BLaER1 treated with 17β-estradiol and CSF1 and Interleukin-3, amounts not matched to agents 10 nM and 100 nM (cell line): ENCODE measurements around the gene PSEN1.

ENCODE experiments used
- H3K27ac ChIP-seq, 11 experiments: shearing (Covaris generic); formaldehyde crosslinking; 2 replicates each; pipeline ENCODE4 v1.8.1; 2022
- H3K27me3 ChIP-seq, 11 experiments: shearing (Covaris generic); formaldehyde crosslinking; 2 replicates each; pipeline ENCODE4 v1.8.1; 2022
- H3K36me3 ChIP-seq, 11 experiments: shearing (Covaris generic); formaldehyde crosslinking; 2 replicates each; pipeline ENCODE4 v1.8.1; 2022
- H3K4me1 ChIP-seq, 10 experiments: shearing (Covaris generic); formaldehyde crosslinking; 2 replicates each; pipeline ENCODE4 v1.8.1; 2022
- H3K4me2 ChIP-seq, 11 experiments: shearing (Covaris generic); formaldehyde crosslinking; 2 replicates each; pipeline ENCODE4 v1.8.1; 2022
- H3K4me3 ChIP-seq, 10 experiments: shearing (Covaris generic); formaldehyde crosslinking; 2 replicates each; pipeline ENCODE4 v1.8.1; 2022
- H3K9ac ChIP-seq, 11 experiments: shearing (Covaris generic); formaldehyde crosslinking; 2 replicates each; pipeline ENCODE4 v1.8.1; 2022
- H3K9me3 ChIP-seq, 11 experiments: shearing (Covaris generic); formaldehyde crosslinking; replicated peaks in 1 of 11; 2 replicates each; pipeline ENCODE4 v1.8.1; 2022
- H4K20me1 ChIP-seq, 11 experiments: shearing (Covaris generic); formaldehyde crosslinking; 2 replicates each; pipeline ENCODE4 v1.8.1; 2022
- Cebpa-rat ChIP-seq, 11 experiments: shearing (Covaris generic); IDR thresholded peaks; 2 replicates each; pipeline ENCODE4 v1.8.1; 2022

The PSEN1 gene

GRCh38 chr14:73220061-73220460 is 83.8 kb downstream of the PSEN1 start:
- H4K20me1 ChIP-seq: peaks cover 0 to 63% (median 0%) of the 10 kb centered on the region in 11 experiments; a peak in 5 of 22 replicates
- no peaks in the 10 kb centered on the region for H3K9me3 ChIP-seq
- no peak overlapping the region for H3K9ac ChIP-seq
- H3K36me3 ChIP-seq: peaks cover 64 to 100% (median 80%) of the 10 kb centered on the region in 11 experiments
- H3K27ac ChIP-seq: no peak overlapping the region
- peaks cover 0 to 13% (median 0%) of the 10 kb centered on the region in 10 experiments; a peak in 4 of 20 replicates for H3K4me1 ChIP-seq
- H3K27me3 ChIP-seq: no peaks in the 10 kb centered on the region
- no peak overlapping the region for H3K4me2 ChIP-seq
- TF ChIP-seq Cebpa-rat (IDR thresholded peaks at IDR 0.05): no peak
- no peak overlapping the region for H3K4me3 ChIP-seq

- H3K9ac ChIP-seq: no peak overlapping the region
- H4K20me1 ChIP-seq: peaks cover 0 to 63% (median 0%) of the 10 kb centered on the region in 11 experiments; a peak in 5 of 22 replicates
- H3K27ac ChIP-seq: no peak overlapping the region
- TF ChIP-seq Cebpa-rat (IDR thresholded peaks at IDR 0.05): no peak
- H3K4me3 ChIP-seq: no peak overlapping the region
- no peak overlapping the region for H3K4me2 ChIP-seq
- H3K4me1 ChIP-seq: peaks cover 0 to 13% (median 0%) of the 10 kb centered on the region in 10 experiments; a peak in 4 of 20 replicates
- no peaks in the 10 kb centered on the region for H3K9me3 ChIP-seq
- peaks cover 63 to 100% (median 78%) of the 10 kb centered on the region in 11 experiments for H3K36me3 ChIP-seq
- no peaks in the 10 kb centered on the region for H3K27me3 ChIP-seq
Measured at GRCh38 chr14:73220634-73221033, 84.3 kb downstream of the PSEN1 start.

- Histone ChIP-seq H3K4me3 (no peak overlapping the region), H3K27me3 (no peaks in the 10 kb centered on the region), H3K36me3 (peaks cover 52 to 99% (median 67%) of the 10 kb centered on the region in 11 experiments), H3K4me1 (peaks cover 0 to 13% (median 0%) of the 10 kb centered on the region in 10 experiments; a peak in 4 of 20 replicates), H4K20me1 (peaks cover 0 to 61% (median 0%) of the 10 kb centered on the region in 11 experiments; a peak in 5 of 22 replicates), H3K9ac (no peak overlapping the region), H3K4me2 (peak overlapping the region in 1 of 11 experiments; percentile 14; a peak in 1 of 22 replicates), H3K9me3 (no peaks in the 10 kb centered on the region), H3K27ac (no peak overlapping the region)
- TF ChIP-seq Cebpa-rat (IDR thresholded peaks at IDR 0.05): no peak
Measured at GRCh38 chr14:73221945-73222344, 85.6 kb downstream of the PSEN1 start.

- no peak overlapping the region for H3K4me2 ChIP-seq
- H3K4me1 ChIP-seq: peaks cover 0 to 21% (median under 1%) of the 10 kb centered on the region in 10 experiments; a peak in 9 of 20 replicates
- no peak overlapping the region for H3K27ac ChIP-seq
- peaks cover 41 to 99% (median 60%) of the 10 kb centered on the region in 11 experiments for H3K36me3 ChIP-seq
- no peak overlapping the region; a peak in 1 of 22 replicates for H3K9ac ChIP-seq
- H3K9me3 ChIP-seq: no peaks in the 10 kb centered on the region
- H4K20me1 ChIP-seq: peaks cover 0 to 72% (median 0%) of the 10 kb centered on the region in 11 experiments; a peak in 5 of 22 replicates
- H3K4me3 ChIP-seq: no peak overlapping the region
- no peaks in the 10 kb centered on the region for H3K27me3 ChIP-seq
- TF ChIP-seq Cebpa-rat (IDR thresholded peaks at IDR 0.05): no peak
Measured at GRCh38 chr14:73223049-73223448, 86.7 kb downstream of the PSEN1 start.

- TF ChIP-seq Cebpa-rat (IDR thresholded peaks at IDR 0.05): no peak
- H3K27me3 ChIP-seq: no peaks in the 10 kb centered on the region
- no peak overlapping the region for H3K27ac ChIP-seq
- H3K4me3 ChIP-seq: no peak overlapping the region
- H3K9ac ChIP-seq: no peak overlapping the region
- no peak overlapping the region for H3K4me2 ChIP-seq
- H3K9me3 ChIP-seq: no peaks in the 10 kb centered on the region
- peaks cover 0 to 25% (median 3%) of the 10 kb centered on the region in 10 experiments; a peak in 9 of 20 replicates for H3K4me1 ChIP-seq
- H4K20me1 ChIP-seq: peaks cover 0 to 61% (median 0%) of the 10 kb centered on the region in 11 experiments; a peak in 5 of 22 replicates
- H3K36me3 ChIP-seq: peaks cover 16 to 85% (median 42%) of the 10 kb centered on the region in 11 experiments
Measured at GRCh38 chr14:73225496-73225895, 89.2 kb downstream of the PSEN1 start.

GRCh38 chr14:73227812-73228781 is 91.8 kb downstream of the PSEN1 start:
- Histone ChIP-seq H4K20me1 (peaks cover 0 to 39% (median 0%) of the 10 kb centered on the region in 11 experiments; a peak in 7 of 22 replicates), H3K27ac (no peak overlapping the region), H3K36me3 (peaks cover under 1 to 59% (median 18%) of the 10 kb centered on the region in 11 experiments; a peak in 15 of 22 replicates), H3K4me1 (peaks cover 0 to 12% (median 3%) of the 10 kb centered on the region in 10 experiments; a peak in 7 of 20 replicates), H3K4me2 (peak overlapping the region in 3 of 11 experiments; percentile 15 to 37 (median 21); a peak in 2 of 22 replicates), H3K9ac (no peak overlapping the region), H3K9me3 (no peaks in the 10 kb centered on the region), H3K27me3 (peaks cover 4 to 15% (median 12%) of the 10 kb centered on the region in 11 experiments), H3K4me3 (no peak overlapping the region)
- no peak for TF ChIP-seq Cebpa-rat (IDR thresholded peaks at IDR 0.05)

- no peaks in the 10 kb centered on the region for H3K9me3 ChIP-seq
- H3K4me1 ChIP-seq: peaks cover 0 to 12% (median 4%) of the 10 kb centered on the region in 10 experiments; a peak in 11 of 20 replicates
- no peak overlapping the region for H3K4me2 ChIP-seq
- H3K9ac ChIP-seq: no peak overlapping the region
- H3K27me3 ChIP-seq: peaks cover 24 to 35% (median 31%) of the 10 kb centered on the region in 11 experiments
- peaks cover 0 to 41% (median 13%) of the 10 kb centered on the region in 11 experiments; a peak in 13 of 22 replicates for H3K36me3 ChIP-seq
- no peak overlapping the region for H3K4me3 ChIP-seq
- TF ChIP-seq Cebpa-rat (IDR thresholded peaks at IDR 0.05): no peak
- H3K27ac ChIP-seq: no peak overlapping the region
- peaks cover 0 to 27% (median under 1%) of the 10 kb centered on the region in 11 experiments; a peak in 8 of 22 replicates for H4K20me1 ChIP-seq
Measured at GRCh38 chr14:73230051-73230450, 93.7 kb downstream of the PSEN1 start.

- H3K4me3 ChIP-seq: no peak overlapping the region
- peaks cover 0 to 45% (median 11%) of the 10 kb centered on the region in 11 experiments; a peak in 18 of 22 replicates for H4K20me1 ChIP-seq
- peaks cover 0 to 20% (median 11%) of the 10 kb centered on the region in 11 experiments; a peak in 9 of 22 replicates for H3K36me3 ChIP-seq
- H3K9ac ChIP-seq: no peak overlapping the region
- H3K27me3 ChIP-seq: peaks cover 45 to 56% (median 53%) of the 10 kb centered on the region in 11 experiments
- TF ChIP-seq Cebpa-rat (IDR thresholded peaks at IDR 0.05): no peak
- no peak overlapping the region for H3K4me2 ChIP-seq
- H3K4me1 ChIP-seq: peaks cover 15 to 32% (median 21%) of the 10 kb centered on the region in 10 experiments
- H3K27ac ChIP-seq: no peak overlapping the region
- H3K9me3 ChIP-seq: no peaks in the 10 kb centered on the region
Measured at GRCh38 chr14:73231981-73232851, 95.9 kb downstream of the PSEN1 start.
